Endothelial cell of umbilical vein (primary cell): ENCODE data around the gene SPDYE4. TPM values are rescaled to one million over a fixed set of nuclear protein-coding genes. Genes with fewer than 3 reads are reported as not detected.

Source experiments
- BruUV-seq: library from RNA; stranded (reverse); fragments of 400-500 nt; replicated peaks from 2 replicates; lab custom pipeline; 2021; lab: Mats Ljungman, UMichigan
- CTCF ChIA-PET: fragments of 300-600, 350-600 bp; sonication (Branson Sonifier 250); formaldehyde crosslinking; loops from one replicate; lab custom pipeline; 2021; ENCODE audit warnings: antibody characterized with exemption, inconsistent platforms; lab: Charles Lee
- POLR2A ChIA-PET: fragments of 300-600, 350-600 bp; sonication (Branson Sonifier 250); formaldehyde crosslinking; loops from one replicate; lab custom pipeline; 2021; ENCODE audit warnings: antibody characterized with exemption, inconsistent platforms; lab: Charles Lee
- DNase-seq: peaks from one replicate; pipeline ENCODE4 v3.0.0-alpha.2; 2011; ENCODE audit warnings: low read depth, low spot score
- FAIRE-seq: peaks from 2 replicates; lab custom pipeline; 2011; peaks lifted over from hg19 to GRCh38; lab: Jason Lieb, UNC
- H2AFZ ChIP-seq: 2 replicates; pipeline ENCODE4 v1.6.0; 2012; ENCODE audit warnings: low read depth, low read length, control low read depth, inconsistent platforms
- H3K27ac ChIP-seq: 2 replicates; pipeline ENCODE4 v1.5.1; 2011; ENCODE audit warnings: low read depth, mild to moderate bottlenecking, control low read depth, low read length, moderate library complexity; ENCODE audit not compliant: insufficient read depth
- H3K27me3 ChIP-seq, 2 experiments: 2 replicates each; pipeline versions ENCODE4 v1.6.0 to v1.6.1; 2011; ENCODE audit warnings: low read length in 2 of 2, mixed read lengths in 1 of 2; ENCODE audit not compliant: control insufficient read depth in 2 of 2, insufficient read depth in 2 of 2
- H3K36me3 ChIP-seq, 2 experiments: 2 replicates in 1 of 2; 3 replicates in 1 of 2; pipeline ENCODE4 v1.5.1; 2011; ENCODE audit warnings: low read length in 2 of 2, mild to moderate bottlenecking in 1 of 2, moderate library complexity in 1 of 2; ENCODE audit not compliant: control insufficient read depth in 2 of 2, insufficient read depth in 2 of 2; ENCODE audit errors: extremely low read depth in 1 of 2
- H3K4me1 ChIP-seq: 3 replicates; pipeline ENCODE4 v1.5.1; 2011; ENCODE audit warnings: mild to moderate bottlenecking, low read length; ENCODE audit not compliant: control insufficient read depth, insufficient read depth; ENCODE audit errors: extremely low read depth
- H3K4me2 ChIP-seq: 2 replicates; pipeline ENCODE4 v1.6.1; 2011; ENCODE audit warnings: low read length, control low read depth, mixed read lengths; ENCODE audit not compliant: insufficient read depth
- H3K4me3 ChIP-seq, 3 experiments: fragments of 200-600 bp in 1 of 3; sonication (generic), shearing (Covaris generic) in 1 of 3; replicated peaks in 1 of 3; 2 replicates each; pipeline ENCODE4 v1.5.1; 2011 to 2016; ENCODE audit warnings: control low read depth in 3 of 3, low read length in 3 of 3, mild to moderate bottlenecking in 2 of 3, inconsistent platforms in 1 of 3, low read depth in 1 of 3, moderate library complexity in 1 of 3; ENCODE audit not compliant: insufficient read depth in 1 of 3
- H3K79me2 ChIP-seq: 2 replicates; pipeline ENCODE4 v1.6.0; 2012; ENCODE audit warnings: low read length, inconsistent platforms; ENCODE audit not compliant: control insufficient read depth, insufficient read depth
- H3K9ac ChIP-seq: replicated peaks from 2 replicates; pipeline ENCODE3; 2011; ENCODE audit warnings: low read length, control low read depth; ENCODE audit not compliant: insufficient read depth; ENCODE audit errors: extremely low read depth
- H3K9me1 ChIP-seq: replicated peaks from 3 replicates; pipeline ENCODE4 v1.6.0; 2011; ENCODE audit warnings: mild to moderate bottlenecking, low read length; ENCODE audit not compliant: control insufficient read depth, insufficient read depth; ENCODE audit errors: extremely low read depth
- H3K9me3 ChIP-seq: replicated peaks from 2 replicates; pipeline ENCODE4 v1.5.1; 2012; ENCODE audit warnings: low read length, inconsistent platforms; ENCODE audit not compliant: control insufficient read depth, insufficient read depth
- H4K20me1 ChIP-seq: replicated peaks from 2 replicates; pipeline ENCODE3; 2011; ENCODE audit warnings: mild to moderate bottlenecking, low read length; ENCODE audit not compliant: control insufficient read depth, insufficient read depth; ENCODE audit errors: extremely low read depth
- EZH2 ChIP-seq: IDR thresholded peaks from 2 replicates; pipeline ENCODE4 v1.6.1; 2012; ENCODE audit warnings: borderline replicate concordance, low read depth, mild to moderate bottlenecking, moderate library complexity, low read length, inconsistent platforms; ENCODE audit not compliant: severe bottlenecking
- FOS ChIP-seq: IDR thresholded peaks from 2 replicates; pipeline ENCODE4 v1.6.1; 2011; ENCODE audit warnings: mild to moderate bottlenecking, low read length, moderate library complexity, borderline replicate concordance; ENCODE audit not compliant: insufficient read depth
- GATA2 ChIP-seq: IDR thresholded peaks from 2 replicates; pipeline ENCODE4 v1.7.0; 2011; ENCODE audit warnings: low read depth, mild to moderate bottlenecking, moderate library complexity, mixed read lengths, low read length; ENCODE audit not compliant: insufficient read length, insufficient read depth
- JUN ChIP-seq: IDR thresholded peaks from 2 replicates; pipeline ENCODE4 v1.6.1; 2011; ENCODE audit warnings: borderline replicate concordance, low read depth; ENCODE audit not compliant: insufficient read length, insufficient read depth
- MYC ChIP-seq: IDR thresholded peaks from one replicate; pipeline ENCODE4 v1.6.1; 2011; ENCODE audit warnings: mild to moderate bottlenecking, low read depth, low read length
- POLR2A ChIP-seq: IDR thresholded peaks from 2 replicates; pipeline ENCODE4 v1.6.1; 2012; ENCODE audit warnings: low read depth, mild to moderate bottlenecking, control low read depth, low read length
- POLR2AphosphoS5 ChIP-seq: IDR thresholded peaks from 2 replicates; pipeline ENCODE4 v1.6.1; 2012; ENCODE audit warnings: low read depth, mild to moderate bottlenecking, control low read depth, low read length, moderate library complexity; ENCODE audit not compliant: insufficient read depth
- dilution Hi-C: fragments of 300-500 bp; cut with MboI; formaldehyde crosslinking; loops from one replicate; pipeline ENCODE4 v1.15.0; 2019; ENCODE audit warnings: low sequenced_read_pairs; ENCODE audit not compliant: extremely low pct_ligation_motif_present
- intact Hi-C: fragments of 100-400 bp; cut with micrococcal nuclease; formaldehyde crosslinking; loops from one replicate; pipeline ENCODE4 v1.10.0; 2022
- polyA plus RNA-seq, 4 experiments: library from polyadenylated mRNA; depleted of rRNA in 3 of 4; stranded (reverse) in 3 of 4; unstranded in 1 of 4; fragments of >200 nt; gene quantifications; 2 replicates each; pipeline versions ENCODE4 v1.2.1 to v1.2.3, GENCODE V29; 2011 to 2012; ENCODE audit warnings: missing spikeins in 1 of 4
- total RNA-seq: library from RNA; stranded (reverse); gene quantifications from 2 replicates; pipeline ENCODE4 v1.2.3, GENCODE V29; 2021
- TF ChIP-seq, protein P1 (sequence below): IDR thresholded peaks from 2 replicates; pipeline ENCODE4 v1.6.1; 2011; ENCODE audit not compliant: insufficient read depth, insufficient read length
- TF ChIP-seq, protein P2 (sequence below), 2 donors: IDR thresholded peaks; 1 replicate in 1 of 2; 2 replicates in 1 of 2; pipeline ENCODE4 v1.5.1; 2011; ENCODE audit warnings: low read length in 2 of 2, mild to moderate bottlenecking in 2 of 2, moderate library complexity in 2 of 2, control low read depth in 1 of 2, inconsistent platforms in 1 of 2, low read depth in 1 of 2; ENCODE audit not compliant: insufficient read depth in 1 of 2; ENCODE audit errors: extremely low read depth in 1 of 2

SPDYE4 gene
- total and polyA plus RNA-seq, 2 donors (not counting 3 experiments of a cell fraction or from before 2014, with no cell fraction given) = not detected

DNA sequence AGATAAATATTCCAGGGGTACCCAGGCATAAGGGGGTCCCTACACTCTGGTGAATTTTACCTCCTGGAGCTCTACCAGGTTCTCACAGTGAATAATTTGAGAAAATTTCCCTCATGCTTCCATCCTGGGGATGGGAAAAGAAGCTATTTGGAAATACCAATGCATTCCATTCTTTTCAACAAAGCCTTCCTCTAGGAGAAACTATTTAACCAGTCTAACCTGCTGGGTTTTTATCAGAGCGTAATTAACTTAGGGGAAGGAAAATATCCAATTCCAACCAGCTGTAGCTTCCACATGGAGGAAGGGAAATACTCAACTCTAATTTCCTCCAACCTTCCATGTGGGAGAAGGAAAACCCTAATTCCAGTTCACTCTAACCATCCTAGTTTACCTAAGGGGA is 23.8 kb upstream of the SPDYE4 start:
- TF ChIP-seq JUN (no peak), GATA2 (no peak), POLR2A (no peak), POLR2AphosphoS5 (no peak), EZH2 (no peak), MYC (no peak), FOS (no peak)
- TF ChIP-seq, protein P1, sequence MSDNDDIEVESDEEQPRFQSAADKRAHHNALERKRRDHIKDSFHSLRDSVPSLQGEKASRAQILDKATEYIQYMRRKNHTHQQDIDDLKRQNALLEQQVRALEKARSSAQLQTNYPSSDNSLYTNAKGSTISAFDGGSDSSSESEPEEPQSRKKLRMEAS = no peak
- TF ChIP-seq, protein P2, sequence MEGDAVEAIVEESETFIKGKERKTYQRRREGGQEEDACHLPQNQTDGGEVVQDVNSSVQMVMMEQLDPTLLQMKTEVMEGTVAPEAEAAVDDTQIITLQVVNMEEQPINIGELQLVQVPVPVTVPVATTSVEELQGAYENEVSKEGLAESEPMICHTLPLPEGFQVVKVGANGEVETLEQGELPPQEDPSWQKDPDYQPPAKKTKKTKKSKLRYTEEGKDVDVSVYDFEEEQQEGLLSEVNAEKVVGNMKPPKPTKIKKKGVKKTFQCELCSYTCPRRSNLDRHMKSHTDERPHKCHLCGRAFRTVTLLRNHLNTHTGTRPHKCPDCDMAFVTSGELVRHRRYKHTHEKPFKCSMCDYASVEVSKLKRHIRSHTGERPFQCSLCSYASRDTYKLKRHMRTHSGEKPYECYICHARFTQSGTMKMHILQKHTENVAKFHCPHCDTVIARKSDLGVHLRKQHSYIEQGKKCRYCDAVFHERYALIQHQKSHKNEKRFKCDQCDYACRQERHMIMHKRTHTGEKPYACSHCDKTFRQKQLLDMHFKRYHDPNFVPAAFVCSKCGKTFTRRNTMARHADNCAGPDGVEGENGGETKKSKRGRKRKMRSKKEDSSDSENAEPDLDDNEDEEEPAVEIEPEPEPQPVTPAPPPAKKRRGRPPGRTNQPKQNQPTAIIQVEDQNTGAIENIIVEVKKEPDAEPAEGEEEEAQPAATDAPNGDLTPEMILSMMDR (IDR thresholded peaks at IDR 0.05; ENCODE audit: extremely low read depth in 1 of 2, insufficient read depth in 1 of 2, low read depth in 1 of 2, low read length in 2 of 2) = no peak
- BruUV-seq = no TSS peak
- no peaks in the 10 kb centered on the region for H3K9me1 ChIP-seq
- H4K20me1 ChIP-seq = no peaks in the 10 kb centered on the region
- intact Hi-C loops (no loop called here), dilution Hi-C loops (no loop called here)
- ChIA-PET POLR2A (no interaction called here), CTCF (interaction anchor here (1.1 to 1.8 kb wide), 2 partner anchors 37 to 398 kb away, joined by 3 to 7 read pairs; no protein-coding TSS in a partner anchor)
- H3K9me3 ChIP-seq = no peaks in the 10 kb centered on the region
- no peak for DNase-seq
- H3K4me1 ChIP-seq = no peaks in the 10 kb centered on the region
- no peak overlapping the region for H3K9ac ChIP-seq
- peaks cover 0 to 3% of the 10 kb centered on the region in 2 experiments for H3K27me3 ChIP-seq
- no peak overlapping the region for H3K27ac ChIP-seq
- no peaks in the 10 kb centered on the region for H3K79me2 ChIP-seq
- no peak overlapping the region for H3K4me2 ChIP-seq
- H2AFZ ChIP-seq = no peak overlapping the region
- H3K36me3 ChIP-seq = no peaks in the 10 kb centered on the region
- FAIRE-seq = no peak
- H3K4me3 ChIP-seq = no peak overlapping the region
